ENCODE measurements around the gene VGLL1.
A peak's percentile ranks its signal among the peaks of the same experiment; 100 is the strongest.

The VGLL1 gene, protein sequence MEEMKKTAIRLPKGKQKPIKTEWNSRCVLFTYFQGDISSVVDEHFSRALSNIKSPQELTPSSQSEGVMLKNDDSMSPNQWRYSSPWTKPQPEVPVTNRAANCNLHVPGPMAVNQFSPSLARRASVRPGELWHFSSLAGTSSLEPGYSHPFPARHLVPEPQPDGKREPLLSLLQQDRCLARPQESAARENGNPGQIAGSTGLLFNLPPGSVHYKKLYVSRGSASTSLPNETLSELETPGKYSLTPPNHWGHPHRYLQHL

DNA sequence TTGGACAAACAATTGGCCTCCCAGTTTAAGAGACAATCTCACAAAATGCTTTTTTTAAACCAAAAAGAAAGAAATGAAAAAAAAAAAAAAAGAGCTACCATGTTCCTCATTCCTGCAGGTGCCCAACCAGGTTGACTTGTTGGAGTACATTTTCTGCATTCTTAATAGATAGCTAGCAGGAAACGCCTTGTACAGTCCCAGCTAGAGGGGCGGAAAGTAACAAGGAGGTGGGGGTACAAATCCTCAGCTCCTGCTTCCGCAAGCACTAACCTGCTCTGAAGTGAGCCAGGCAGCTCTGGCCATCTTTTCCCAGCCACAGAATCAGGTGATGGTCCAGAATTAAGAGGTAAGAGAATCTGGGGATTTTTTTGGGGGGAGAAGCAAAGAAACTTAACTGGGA is at the start of gene VGLL1:
Gene VGLL1 (plus strand): TSS at position 265 of the 400 bp plus-strand sequence. CDS start 3,806 bp downstream, outside the sequence.
- DNase-seq: peak; percentile 56

DNA sequence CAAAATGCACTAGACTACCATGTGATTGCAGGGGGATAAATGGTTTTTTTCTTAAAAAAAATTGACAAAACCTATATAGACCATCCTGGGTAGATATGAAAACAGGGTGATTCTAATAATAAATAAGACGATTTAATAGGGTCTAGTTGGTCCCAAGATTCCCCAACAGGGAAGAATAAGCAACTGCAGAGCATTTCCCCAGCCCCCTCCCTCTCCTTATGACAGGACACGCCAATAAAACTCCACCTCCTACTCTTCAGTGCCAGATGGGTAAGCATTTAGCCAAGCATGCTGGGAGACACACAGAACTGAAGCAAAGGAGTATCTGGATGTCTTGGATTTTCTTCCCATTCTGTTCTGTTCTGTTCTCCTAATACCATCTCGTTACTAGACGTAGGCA is 44.4 kb upstream of the VGLL1 start, which contains the start of gene BRS3:
Gene BRS3 (plus strand): TSS at position 301 of the 400 bp plus-strand sequence. CDS start 168 bp downstream, outside the sequence.
- DNase-seq: no peak

DNA sequence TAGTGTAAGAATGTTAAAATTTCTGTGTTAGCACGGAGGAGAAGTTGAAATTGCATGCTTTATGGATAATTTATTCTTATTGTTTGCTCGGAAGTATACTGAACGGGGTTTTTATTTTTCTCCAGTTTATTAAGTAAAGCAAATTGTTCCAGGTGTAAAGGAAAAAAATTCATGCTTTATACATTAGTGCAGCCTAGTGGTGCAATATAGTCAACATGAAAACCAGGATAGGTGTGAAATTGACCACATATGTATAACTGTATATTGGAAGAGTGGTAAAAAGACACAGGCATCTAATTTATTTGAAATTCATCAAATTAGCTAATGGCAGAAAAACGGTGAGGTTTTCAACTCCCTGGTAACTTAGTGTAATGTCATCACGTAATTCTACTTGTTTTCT is 43.3 kb upstream of the VGLL1 start:
- DNase-seq: no peak

DNA sequence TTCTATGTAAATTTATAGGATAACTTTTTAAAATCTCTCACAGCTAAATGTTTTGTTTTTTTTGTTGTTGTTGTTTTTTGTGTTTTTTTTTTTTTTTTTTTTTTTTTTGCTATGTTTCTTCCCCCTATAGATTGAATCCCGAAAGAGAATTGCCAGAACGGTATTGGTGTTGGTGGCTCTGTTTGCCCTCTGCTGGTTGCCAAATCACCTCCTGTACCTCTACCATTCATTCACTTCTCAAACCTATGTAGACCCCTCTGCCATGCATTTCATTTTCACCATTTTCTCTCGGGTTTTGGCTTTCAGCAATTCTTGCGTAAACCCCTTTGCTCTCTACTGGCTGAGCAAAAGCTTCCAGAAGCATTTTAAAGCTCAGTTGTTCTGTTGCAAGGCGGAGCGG is 40.2 kb upstream of the VGLL1 start:
- DNase-seq: no peak

DNA sequence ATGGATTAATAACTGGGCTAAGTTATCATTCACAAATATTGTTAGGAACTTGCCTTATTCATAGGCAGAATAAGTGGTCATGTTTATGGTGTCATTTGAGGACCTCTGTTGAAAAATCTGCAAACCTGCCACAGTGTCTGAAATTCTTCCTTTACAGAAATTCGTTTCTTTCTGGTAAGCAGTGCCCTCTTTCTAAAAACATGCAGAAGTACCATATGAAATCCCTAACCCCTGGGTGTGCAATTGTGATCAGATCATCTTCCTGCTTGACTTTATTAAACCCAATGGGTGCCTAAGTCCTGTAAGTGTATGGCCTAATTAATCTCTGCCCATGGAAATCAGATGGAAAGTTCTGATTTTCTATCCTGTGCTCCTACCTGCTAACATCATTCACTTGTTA is 39.0 kb upstream of the VGLL1 start:
- no peak for DNase-seq

DNA sequence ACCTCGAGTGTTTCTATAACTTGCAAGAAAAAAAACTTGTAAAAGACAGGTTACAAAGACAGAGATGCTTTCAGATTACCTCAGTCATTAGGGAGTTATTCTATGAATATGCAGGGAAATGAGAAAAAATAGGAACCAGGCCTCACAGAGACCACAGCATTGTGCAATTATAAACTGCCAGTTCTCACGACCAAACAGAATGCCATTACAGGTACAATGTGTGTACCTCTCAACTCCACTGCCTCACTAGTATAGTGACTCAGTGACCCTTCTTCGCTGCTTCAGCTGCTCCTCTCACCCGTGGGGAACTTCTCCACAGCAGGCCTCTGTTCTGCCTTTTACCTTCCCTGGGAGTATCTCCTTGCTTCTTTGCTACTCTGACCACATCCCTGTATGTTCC is 37.0 kb upstream of the VGLL1 start:
- no peak for DNase-seq

DNA sequence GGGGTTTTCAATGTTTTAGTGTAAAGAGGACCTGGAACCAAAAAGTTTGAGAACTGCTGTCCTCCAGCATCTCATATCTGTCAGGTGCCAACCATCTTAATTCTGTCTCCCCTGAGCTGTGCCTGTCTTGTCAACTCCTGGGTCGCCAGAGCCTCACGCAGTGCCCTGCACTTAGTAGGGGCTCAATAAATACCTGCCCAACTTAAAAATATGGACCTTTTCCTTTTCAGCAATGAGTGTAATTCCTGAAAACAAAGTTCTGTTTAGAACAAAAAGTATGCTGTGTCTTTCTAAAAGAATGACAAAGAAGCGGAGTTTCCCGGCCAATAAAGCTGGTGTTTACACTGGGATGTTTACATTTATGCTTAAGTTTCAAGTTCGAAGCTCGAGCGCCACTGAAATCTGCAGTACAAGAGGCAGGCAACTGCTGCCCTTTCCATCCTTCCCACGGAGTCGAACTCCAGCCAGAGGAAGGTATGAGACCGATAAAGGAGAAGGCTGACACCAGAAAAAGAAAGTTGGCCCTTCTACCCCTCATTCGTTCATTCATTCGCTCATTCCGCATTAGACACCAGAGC is 35.7 kb upstream of the VGLL1 start:
- no peak for DNase-seq

DNA sequence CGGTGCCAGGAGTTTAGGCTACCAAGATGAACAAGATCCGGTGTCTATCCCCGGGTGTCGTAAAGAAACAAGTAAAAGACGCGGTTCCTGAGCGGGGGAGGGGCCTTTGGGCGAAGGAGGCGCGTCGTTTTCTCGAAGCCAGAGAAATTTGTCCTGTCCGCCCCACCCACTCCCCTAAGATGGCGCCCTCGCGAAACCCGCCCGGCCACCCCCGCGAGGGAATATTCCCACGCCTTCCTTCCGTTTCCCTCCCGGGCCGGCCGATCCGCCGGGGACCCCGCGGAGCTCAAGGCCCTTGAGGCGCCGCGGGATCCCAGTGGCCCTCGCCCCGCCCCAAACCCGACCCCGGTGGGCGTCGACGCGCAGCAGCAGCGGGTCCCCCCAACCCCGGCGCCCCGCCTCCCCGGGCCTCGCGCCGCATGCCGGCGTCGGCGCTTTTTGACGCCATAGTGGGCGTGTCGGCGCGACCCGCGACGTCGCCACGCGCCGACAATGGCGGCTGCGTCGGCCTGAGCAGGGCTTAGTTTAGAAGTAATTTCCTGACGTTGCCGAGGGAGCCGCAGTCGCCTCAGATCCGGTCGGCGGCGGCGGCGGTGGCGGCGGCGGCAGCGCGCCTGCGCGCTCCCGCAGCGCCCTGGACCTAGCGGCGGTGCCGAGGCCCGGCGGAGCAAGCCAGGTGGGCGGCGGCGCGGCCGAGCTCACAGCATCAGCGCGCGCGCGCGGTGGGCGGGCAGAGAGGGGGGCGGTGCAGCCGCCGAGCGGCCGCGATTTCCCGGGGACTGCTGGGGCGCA is 35.1 kb upstream of the VGLL1 start:
- peak; percentile 86 for DNase-seq

DNA sequence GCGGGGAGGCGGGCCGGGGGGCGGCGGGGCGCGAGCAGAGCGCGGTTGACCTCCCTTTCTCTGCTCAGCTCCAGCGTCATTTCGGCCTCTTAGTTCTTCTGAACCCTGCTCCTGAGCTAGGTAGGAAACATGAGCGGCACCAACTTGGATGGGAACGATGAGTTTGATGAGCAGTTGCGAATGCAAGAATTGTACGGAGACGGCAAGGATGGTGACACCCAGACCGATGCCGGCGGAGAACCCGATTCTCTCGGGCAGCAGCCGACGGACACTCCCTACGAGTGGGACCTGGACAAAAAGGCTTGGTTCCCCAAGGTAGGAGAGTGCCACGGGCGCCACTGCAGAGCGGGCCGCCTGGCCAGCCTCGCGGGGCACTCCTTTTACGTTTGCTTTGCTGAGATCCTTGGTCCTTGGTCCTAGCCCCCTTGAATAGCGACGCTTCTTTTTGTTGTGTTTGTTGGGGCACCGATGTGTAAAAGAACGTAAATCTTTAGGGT is 34.4 kb upstream of the VGLL1 start, which contains the start of gene HTATSF1:
Gene HTATSF1 (plus strand): TSS at position 37 of the 497 bp plus-strand sequence. CDS start 93 bp downstream, at position 130.
- no peak for DNase-seq

DNA sequence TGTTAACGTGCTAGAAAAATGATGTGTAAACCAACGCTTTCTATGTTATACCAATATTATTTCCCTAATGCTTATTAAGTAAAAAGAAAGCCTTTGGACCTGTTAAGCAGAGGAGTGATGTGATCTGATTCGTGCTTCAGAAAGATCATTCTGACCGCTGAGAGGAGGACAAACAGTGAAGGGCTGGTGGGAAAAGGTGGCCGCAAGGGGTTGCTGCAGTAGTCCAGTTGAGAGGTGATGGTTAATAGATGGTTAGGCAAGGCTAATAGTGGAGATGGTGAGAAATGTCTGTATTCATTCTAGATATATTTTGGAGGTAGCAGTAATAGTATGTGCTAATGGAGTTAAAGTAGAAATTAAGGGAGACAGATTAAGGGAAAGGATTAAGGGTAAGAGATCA is 12.9 kb upstream of the VGLL1 start:
- no peak for DNase-seq

DNA sequence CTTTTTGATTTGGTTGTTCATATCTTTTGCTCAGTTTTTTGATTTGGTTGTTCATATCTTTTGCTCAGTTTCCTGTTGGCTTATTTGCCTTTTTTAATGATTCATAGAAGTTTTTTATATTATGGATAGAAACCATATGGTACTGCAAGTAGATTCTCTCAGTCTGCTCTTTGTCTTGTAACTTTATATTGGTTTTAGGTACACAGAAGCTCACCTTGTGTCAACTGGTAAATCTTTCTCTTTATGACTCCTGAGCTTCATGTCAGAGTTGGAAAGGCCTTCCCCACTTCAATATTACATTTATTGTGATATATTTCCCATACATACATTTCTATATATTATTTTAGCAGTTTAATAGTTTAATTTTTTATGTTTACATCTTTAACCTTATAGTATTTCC is 8.2 kb upstream of the VGLL1 start:
- DNase-seq: no peak

DNA sequence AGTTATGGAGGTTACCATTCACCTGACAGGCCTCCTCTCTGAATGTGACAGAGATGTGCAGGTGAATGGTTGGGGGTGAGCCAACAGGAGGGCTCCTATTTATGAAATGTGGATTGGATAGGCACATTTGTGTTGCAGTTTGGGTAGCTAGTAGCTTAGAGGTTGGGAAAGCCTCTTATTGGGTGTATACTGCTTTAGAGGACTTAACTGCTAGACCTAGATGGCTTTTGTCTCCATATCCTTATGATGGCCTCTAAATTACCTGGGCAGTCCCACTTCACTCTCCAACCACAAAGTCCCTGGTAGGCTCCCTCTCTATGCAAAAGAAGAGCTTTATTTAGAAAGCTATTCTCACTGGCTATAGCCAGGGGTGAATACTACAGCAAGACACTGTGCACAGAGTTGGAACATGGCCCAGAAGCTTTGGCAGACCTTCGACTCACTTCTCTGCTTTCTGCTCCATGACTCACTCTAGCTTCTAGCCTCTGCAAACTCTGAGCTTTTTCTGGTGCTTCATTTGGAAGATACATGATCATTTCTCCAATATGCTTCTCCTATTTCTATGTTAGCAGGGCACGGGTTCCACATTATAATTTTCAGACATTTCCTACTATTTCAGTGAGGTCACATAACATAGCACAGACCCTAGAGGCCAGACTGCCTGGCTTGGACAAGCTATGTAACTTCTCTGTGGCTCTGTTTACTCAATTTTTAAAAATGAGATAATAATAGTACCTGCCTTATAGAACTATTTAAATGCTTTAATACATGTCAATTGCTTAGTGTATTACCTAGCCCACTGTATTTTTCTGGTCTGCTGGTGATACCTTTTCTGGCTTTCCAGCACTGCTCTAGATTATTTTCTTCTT is 6.0 kb upstream of the VGLL1 start:
- no peak for DNase-seq

DNA sequence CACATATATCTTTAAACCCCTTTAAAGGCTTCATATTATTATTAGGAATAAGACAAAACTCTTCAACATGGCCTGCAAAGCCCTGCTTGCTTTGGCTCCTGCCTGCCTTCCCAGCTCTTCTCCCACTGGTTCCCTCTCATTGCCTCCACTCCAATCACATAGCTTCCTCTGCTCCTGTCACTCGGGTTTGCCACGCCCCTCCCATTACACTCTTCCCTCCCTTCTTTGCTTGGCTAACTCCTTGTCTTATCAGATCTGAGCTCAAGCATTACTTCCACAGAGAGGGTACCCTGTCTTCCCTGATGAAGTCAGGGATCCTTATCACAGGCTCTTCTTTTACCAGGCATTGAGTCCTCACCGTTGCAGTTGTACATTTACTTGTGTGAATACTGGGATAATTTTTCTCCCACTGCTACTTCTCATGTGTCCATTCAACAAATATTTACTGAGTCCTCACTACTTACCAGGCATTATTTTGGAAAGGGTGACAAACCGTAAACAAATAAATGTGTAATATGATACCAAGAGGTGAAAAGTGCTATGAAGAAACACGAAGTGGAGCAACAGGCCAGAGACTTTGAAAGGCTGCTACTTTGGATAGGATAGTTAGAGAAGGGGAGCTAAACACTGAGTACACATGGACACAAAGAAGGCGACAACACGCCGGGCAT is 3.2 kb upstream of the VGLL1 start:
- DNase-seq: peak; percentile 57

DNA sequence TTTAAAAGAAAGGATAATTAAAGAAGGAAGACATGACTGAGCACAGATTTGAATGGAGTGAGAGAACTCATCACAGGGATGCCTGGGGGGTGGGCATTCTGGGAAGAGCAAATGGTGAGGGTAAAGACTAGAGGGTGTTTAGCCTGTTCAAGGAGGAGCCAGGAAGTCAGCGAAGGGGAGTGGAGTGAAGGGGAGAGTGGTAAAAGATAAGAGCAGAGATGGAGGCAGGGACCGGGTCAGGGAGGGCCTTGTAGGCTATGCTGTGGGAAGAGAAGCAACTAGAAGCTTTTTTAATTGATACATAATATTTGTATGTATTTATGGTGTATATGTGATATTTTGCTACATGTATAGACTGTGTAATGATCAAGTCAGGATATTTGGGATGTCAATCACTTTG is 2.2 kb upstream of the VGLL1 start:
- DNase-seq: no peak

DNA sequence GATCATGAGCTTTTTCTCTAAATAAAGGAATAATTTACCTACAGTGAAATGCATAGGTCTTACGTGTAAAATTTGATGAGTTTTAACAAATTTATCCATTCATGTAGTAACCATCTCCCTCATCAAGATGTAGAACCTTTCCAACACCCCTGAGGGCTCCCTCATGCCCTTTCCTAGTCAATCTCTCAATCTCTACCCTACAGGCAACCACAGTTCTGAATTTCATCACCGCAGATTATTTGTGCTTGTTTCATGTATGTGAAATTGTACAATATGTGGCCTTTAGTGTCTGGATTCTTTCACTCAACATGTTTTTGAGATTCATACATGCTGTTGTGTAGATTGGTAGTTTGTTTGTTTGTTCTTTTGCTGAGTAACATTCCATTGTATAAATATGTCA is 2.1 kb downstream of the VGLL1 start:
- DNase-seq: no peak

DNA sequence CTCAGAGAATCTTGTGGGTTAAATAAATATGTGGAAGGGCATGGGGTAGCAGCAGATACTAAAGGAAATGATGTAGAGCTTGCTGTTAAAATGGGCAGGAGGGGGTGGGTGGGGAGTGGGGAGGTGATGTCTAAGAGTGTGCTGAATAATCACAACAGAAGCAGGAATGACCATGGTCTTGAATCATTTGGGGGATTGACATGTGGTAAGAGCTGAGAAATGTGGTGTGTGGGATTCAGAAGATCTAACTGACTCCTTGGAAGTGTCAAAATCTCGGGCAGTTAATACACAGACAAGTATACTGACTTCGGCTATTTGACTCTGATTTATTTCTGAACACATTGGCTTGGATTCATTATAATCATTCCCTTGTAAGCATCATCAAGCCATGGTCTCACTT is 6.8 kb downstream of the VGLL1 start:
- no peak for DNase-seq

DNA sequence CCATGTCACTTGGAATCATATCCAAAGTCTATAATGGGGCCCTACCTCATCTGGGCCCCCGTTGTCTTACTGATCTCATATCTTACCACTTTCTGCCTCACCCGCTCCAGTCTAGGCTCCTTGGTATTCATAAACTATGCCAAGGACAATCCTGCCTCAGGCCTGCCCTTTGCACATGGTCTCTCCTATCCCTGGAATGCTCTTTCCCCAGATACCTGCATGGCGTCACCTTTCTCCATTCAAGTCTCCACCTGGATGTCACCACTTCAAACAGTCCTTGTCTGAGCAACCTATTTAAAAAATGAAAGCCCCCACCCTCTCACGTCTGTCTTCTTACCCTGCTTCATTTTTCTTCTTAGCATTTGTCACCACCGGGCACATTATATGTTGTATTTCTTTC is 8.2 kb downstream of the VGLL1 start:
- DNase-seq: no peak

DNA sequence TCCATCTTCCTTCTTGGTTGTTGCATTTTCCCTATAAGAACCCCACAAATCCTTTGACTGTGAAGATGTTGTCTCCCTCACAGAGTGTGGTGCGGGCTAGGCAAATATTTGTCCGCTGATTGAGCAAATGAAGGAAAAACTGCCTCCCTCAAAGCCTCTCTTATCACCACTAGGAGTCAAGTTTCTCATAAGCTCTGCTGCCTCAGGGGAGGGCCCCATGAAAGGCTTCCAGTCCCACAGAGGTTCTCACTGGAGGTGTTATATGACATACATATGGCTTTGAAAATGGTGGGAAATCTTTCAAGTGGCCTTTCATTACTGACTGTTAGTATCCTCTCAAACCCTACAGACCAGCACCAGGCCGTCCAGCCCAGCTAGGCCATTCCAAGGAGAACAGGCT is 9.3 kb downstream of the VGLL1 start:
- no peak for DNase-seq

DNA sequence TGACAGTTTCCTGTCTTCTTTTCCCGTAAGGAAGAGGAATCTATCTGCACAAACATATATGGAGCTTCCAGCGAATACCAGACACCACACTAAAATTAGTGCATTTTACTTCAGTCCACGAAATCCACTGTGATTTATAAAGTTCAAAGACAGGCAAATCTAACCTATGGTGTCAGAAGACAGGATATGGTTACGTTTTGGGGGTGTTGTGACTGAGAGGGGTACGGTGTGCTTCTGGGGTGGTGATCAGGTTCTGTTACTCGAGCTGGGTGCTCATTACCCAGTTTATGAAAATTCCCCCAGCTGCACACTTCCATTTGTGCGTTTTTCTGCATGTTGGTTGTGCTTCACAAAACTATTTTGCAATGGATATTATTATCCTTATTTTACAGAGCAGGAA is 10.3 kb downstream of the VGLL1 start:
- DNase-seq: no peak

DNA sequence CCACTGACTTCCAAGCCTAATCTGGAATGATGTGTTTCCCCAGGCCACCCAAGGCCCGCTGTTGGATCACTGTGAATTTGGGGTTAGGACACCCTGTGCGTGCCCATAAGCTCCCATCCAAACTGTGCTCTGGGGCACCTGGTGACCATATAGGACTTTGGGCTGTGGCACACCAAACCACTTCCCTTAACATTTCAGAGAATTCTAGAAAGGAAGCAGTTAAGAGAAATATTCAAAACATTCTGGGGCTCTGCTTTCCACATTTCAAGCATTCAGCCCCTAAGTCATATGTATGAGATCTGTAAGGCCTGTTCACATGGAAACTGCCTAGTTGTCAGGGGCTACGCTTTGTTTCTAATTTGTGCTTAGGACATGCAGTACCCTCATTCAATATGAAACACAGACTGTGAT is 14.4 kb downstream of the VGLL1 start:
- no peak for DNase-seq

DNA sequence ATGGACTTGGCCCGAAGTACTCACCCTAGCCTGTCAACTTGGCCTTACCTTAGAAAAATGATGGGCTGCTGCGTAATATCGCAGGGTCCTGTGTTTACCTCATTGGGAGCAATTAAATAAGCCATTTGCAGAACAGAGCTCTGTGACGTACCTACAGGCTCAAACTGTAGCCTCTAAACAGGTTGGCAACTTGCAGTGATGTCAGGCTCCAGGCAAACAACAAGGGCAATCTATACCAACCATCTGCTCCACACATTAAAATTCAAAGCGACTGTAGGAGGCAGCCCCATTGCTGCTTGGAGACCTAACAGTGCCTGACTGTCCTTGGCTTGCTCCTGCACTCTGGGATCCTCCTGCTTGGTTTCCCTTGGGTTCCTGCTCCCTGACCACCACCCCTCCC is 17.2 kb downstream of the VGLL1 start:
- no peak for DNase-seq

DNA sequence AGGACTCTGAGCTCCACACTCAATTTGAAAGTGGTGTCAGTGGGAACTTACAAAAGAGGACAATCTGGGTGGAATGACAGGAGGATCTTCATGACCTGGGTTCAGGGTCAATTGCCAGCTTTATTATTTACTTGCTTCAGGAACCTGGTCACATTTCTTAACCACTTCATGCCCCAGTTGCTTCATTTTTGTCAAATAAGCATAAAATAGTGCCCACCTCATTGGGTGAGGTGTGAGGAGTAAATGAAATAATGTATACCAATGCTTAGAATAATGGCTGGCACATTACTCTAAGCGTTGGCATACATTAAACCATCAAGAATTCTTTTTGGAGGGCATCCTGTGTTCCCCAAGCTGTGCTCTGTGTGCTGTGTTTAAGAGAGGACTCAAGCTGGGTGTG is 19.4 kb downstream of the VGLL1 start:
- no peak for DNase-seq

Data from islet precursor cell (in vitro differentiated cells).